Testis (tissue), 3 donors: ENCODE results near the gene SLC6A19. TPM values are rescaled to one million over a fixed set of nuclear protein-coding genes. Genes with fewer than 3 reads are reported as not detected.

Experiments
- DNase-seq: peaks from one replicate; pipeline ENCODE4 v3.0.0-alpha.2; 2019
- H3K27ac ChIP-seq, 2 donors: fragments of 200-600 bp; sonication (generic); one replicate each; pipeline ENCODE4 v1.5.1; 2019
- H3K27me3 ChIP-seq: fragments of 200-600 bp; sonication (generic); one replicate; pipeline ENCODE4 v1.5.1; 2019
- H3K36me3 ChIP-seq: fragments of 200-600 bp; sonication (generic); one replicate; pipeline ENCODE4 v1.5.1; 2017; ENCODE audit warnings: low read depth; ENCODE audit errors: missing control alignments
- H3K4me1 ChIP-seq: fragments of 200-600 bp; sonication (generic); one replicate; pipeline ENCODE4 v1.5.1; 2019
- H3K4me3 ChIP-seq, 2 donors: fragments of 200-600 bp; sonication (generic); one replicate each; pipeline ENCODE4 v1.5.1; 2017 to 2019
- H3K9me3 ChIP-seq: fragments of 200-600 bp; sonication (generic); one replicate; pipeline ENCODE4 v1.5.1; 2017
- CTCF ChIP-seq, 3 experiments: fragments of 450-650 bp in 2 of 3; fragments of 200-600 bp in 1 of 3; sonication (generic) in 1 of 3; IDR thresholded peaks; one replicate each; pipeline ENCODE4 v1.5.1; 2016 to 2019; ENCODE audit warnings: antibody characterized with exemption in 3 of 3, mild to moderate bottlenecking in 2 of 3, moderate library complexity in 1 of 3
- POLR2A ChIP-seq: fragments of 450-650 bp; IDR thresholded peaks from one replicate; pipeline ENCODE4 v1.6.1; 2017; ENCODE audit warnings: antibody characterized with exemption, mild to moderate bottlenecking, moderate library complexity
- WGBS, 2 donors: methylation state at CpG; one replicate each; pipeline ENCODE4 v1.1.5; 2018; 5-methylcytosine and 5-hydroxymethylcytosine counted together
- intact Hi-C: fragments of 100-400 bp; cut with DNase I; formaldehyde crosslinking; loops from one replicate; pipeline ENCODE4 v1.15.1; 2023; ENCODE audit warnings: low total_unique reads
- polyA plus RNA-seq: library from polyadenylated mRNA; stranded (reverse); fragments of 350-450 nt; fragmentation: Illumina TruSeq; extraction: RNeasy Lipid Tissue Mini Kit (QIAGEN cat#74804); gene quantifications from one replicate; pipeline ENCODE4 v1.2.3, GENCODE V29; 2014; ENCODE audit warnings: low read depth, low replicate concordance; ENCODE audit not compliant: insufficient read depth
- total RNA-seq, 2 donors: library from RNA; depleted of rRNA; stranded (reverse); fragments of >200 nt; gene quantifications; one replicate each; pipeline ENCODE4 v1.2.3, GENCODE V29; 2016

Gene SLC6A19
- total and polyA plus RNA-seq, 3 donors from 2014 or later, result 0.16 to 0.68 (median 0.28) TPM

- Histone ChIP-seq H3K4me1 (no peaks in the 10 kb centered on the region), H3K27ac (no peak overlapping the region), H3K9me3 (no peaks in the 10 kb centered on the region), H3K27me3 (no peaks in the 10 kb centered on the region), H3K4me3 (no peak overlapping the region), H3K36me3 (no peaks in the 10 kb centered on the region)
- intact Hi-C loops, result no loop called here
- TF ChIP-seq POLR2A, result no peak
- no peak for TF ChIP-seq CTCF (IDR thresholded peaks at IDR 0.05)
- whole genome bisulfite sequencing, 2 donors, result 87 to 90% methylated on average over 5 to 13 of the region's 13 CpGs
- no peak for DNase-seq
Observed at GRCh38 chr5:1268056-1268455, 66.7 kb downstream of the SLC6A19 start.

- 92 to 93% methylated on average over 13 of the region's 13 CpGs for WGBS, 2 donors
- TF ChIP-seq POLR2A, result no peak
- TF ChIP-seq CTCF (IDR thresholded peaks at IDR 0.05), result no peak
- no peaks in the 10 kb centered on the region for H3K9me3 ChIP-seq
- H3K4me3 ChIP-seq, result no peak overlapping the region
- intact Hi-C loops, result no loop called here
- H3K36me3 ChIP-seq, result no peaks in the 10 kb centered on the region
- no peaks in the 10 kb centered on the region for H3K27me3 ChIP-seq
- H3K27ac ChIP-seq, result no peak overlapping the region
- H3K4me1 ChIP-seq, result no peaks in the 10 kb centered on the region
- DNase-seq, result no peak
Observed at GRCh38 chr5:1268666-1269065, 67.3 kb downstream of the SLC6A19 start.

DNA sequence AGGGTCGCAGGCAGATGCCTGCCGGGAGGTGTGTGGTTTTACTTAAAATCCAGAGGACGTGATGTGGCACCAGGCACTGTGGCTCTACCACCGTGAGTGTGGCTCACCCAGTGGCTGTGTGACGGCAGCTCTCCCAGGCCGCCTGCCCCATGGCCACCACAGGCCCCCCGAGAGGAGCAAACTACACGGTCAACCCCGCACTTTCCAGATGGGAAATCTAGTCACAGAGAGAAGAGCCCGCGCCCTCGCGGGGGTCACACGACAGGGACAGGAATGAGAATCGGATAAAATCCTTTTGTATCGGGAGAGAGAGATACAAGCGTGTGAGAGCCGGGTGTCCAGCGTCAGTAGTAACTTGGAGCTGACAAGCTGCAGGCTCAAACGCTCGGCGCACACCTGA is 69.0 kb downstream of the SLC6A19 start:
- DNase-seq, result no peak
- 87 to 92% methylated on average over 17 to 22 of the region's 22 CpGs for WGBS, 2 donors
- no peaks in the 10 kb centered on the region for H3K36me3 ChIP-seq
- H3K4me3 ChIP-seq, result no peak overlapping the region
- TF ChIP-seq POLR2A (no peak), CTCF (IDR thresholded peaks at IDR 0.05) (no peak)
- H3K4me1 ChIP-seq, result no peaks in the 10 kb centered on the region
- H3K27me3 ChIP-seq, result no peaks in the 10 kb centered on the region
- intact Hi-C loops, result no loop called here
- no peaks in the 10 kb centered on the region for H3K9me3 ChIP-seq
- H3K27ac ChIP-seq, result no peak overlapping the region

DNA sequence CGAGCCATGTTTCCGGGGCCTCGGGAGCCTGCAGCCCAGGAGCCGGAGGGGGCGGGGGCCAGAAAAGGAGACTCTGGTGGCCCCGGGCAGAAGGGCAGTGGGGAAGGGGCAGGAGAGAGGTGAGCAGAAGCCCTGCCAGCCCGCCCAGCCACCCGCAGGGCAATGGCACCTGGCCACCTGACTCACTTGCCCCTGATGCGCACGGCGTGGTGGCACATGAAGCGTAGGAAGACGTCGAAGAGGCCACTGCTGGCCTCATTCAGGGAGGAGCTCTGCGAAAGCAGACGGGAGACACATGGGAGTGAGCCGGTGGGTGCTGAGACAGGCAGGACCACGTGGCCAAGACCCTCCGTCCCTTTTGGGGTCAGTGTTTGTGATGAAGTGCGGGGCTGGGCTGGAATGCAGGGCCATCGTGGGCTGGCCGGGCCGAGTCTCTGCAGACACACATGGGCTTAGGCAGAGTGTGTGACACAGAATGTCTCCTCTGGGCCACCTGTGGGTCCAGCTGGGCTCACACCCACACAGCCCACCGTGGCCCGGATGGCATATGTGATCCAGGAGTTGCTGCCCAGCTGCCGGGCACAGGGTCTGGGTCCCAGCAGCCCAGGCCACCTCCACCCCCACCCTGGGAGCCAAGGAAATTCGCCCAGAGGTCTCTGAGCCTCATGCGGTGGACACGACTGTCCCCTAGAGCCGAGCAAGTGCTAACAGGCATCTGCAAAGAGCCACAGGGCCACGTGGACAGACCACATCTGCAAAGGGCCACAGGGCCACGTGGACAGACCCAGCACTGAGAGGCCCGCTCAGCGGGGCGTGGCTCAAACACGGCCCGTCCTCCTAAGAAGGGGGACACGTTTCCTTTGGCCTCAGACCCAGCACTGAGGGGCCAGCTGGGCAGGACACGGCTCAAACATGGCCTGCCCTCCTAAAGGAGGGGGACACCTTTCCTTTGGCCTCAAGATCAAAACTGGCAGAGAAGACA is 69.8 kb downstream of the SLC6A19 start:
- H3K4me1 ChIP-seq, result no peaks in the 10 kb centered on the region
- H3K9me3 ChIP-seq, result no peaks in the 10 kb centered on the region
- TF ChIP-seq POLR2A (no peak), CTCF (IDR thresholded peaks at IDR 0.05) (no peak)
- intact Hi-C loops, result no loop called here
- H3K27me3 ChIP-seq, result no peaks in the 10 kb centered on the region
- DNase-seq, result no peak
- no peak overlapping the region for H3K4me3 ChIP-seq
- H3K27ac ChIP-seq, result no peak overlapping the region
- H3K36me3 ChIP-seq, result no peaks in the 10 kb centered on the region
- WGBS, 2 donors, result 91 to 96% methylated on average over 15 to 39 of the region's 39 CpGs
